ENCODE results near the gene NFE2L3. TPM values are rescaled to one million over a fixed set of nuclear protein-coding genes. Genes with fewer than 3 reads are reported as not detected.

NFE2L3 gene
- total and polyA plus RNA-seq, 2 of the 4 experiments (the other 2 are of a cell fraction): 28.0 to 43.2 TPM

DNA sequence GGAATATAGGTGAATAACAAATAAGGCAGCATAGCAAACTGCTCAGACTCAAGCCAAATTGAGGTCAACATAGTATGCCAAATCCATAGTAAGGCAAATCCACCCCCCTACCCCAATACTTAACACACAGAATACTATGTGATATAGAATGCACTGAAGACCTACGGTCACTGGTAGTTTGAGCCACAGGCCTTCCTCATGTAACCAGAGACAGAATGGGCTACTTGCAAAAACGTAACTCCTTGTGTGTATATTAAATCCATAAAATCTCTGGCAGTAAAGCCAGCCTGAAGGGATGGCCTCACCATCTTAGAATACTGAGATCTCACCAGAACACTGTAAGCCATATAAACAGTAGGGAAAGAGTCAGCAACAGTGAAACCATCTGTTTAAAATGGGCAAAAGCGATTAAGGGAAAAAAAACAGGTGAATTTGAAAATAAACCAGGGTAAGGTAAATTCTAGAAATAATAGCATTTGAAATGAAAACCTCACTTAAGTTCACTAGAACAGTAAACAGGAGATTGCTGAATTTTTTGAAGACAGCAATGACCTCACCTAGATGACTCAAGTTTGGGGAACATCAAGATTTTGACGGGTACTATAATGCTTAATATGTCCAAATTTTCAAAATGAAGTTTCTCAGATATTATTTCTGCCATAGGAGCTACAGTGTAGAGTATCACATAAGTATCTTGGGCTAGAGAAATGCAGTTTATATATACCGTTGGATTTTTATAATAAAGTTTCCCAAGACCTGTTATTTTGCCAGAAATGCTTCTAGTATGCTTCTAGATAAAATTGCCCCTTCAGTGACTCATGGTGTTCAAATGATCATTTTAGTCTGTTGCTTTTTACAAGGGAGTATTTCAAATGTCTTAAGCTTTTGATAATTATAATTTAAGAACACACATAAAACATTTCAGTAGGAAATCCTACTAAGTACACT, 34.6 kb downstream of the NFE2L3 start:
- no peak overlapping the region for H2BK15ac ChIP-seq (ENCODE audit: low read depth, low read length)
- no peak overlapping the region for H4K5ac ChIP-seq (ENCODE audit: low read depth, low read length)
- no peak overlapping the region for H3K14ac ChIP-seq (replicated peaks; ENCODE audit: low read depth, low read length)
- H3K9me1 ChIP-seq (ENCODE audit: insufficient read depth, low read length): no peaks in the 10 kb centered on the region; the same call in 1 of the 2 replicates
- peaks cover 22% of the 10 kb centered on the region for H3K36me3 ChIP-seq (ENCODE audit: control insufficient read depth, insufficient read depth, low read length)
- no peak overlapping the region for H3K27ac ChIP-seq (ENCODE audit: insufficient read depth, low read length)
- WGBS, 2 experiments (ENCODE audit: extremely low coverage in 2 of 2, insufficient read length in 1 of 2): no CpG with 5 or more reads among the region's 5 CpGs
- H2BK20ac ChIP-seq (ENCODE audit: low read depth, low read length): no peak overlapping the region
- intact Hi-C loops (cut with micrococcal nuclease): no loop called here
- in situ Hi-C loops (cut with MboI; ENCODE audit: low sequenced_read_pairs): no loop called here
- H2BK5ac ChIP-seq (ENCODE audit: low read depth, low read length, poor library complexity, severe bottlenecking): no peak overlapping the region
- H2AFZ ChIP-seq (replicated peaks; ENCODE audit: low read length, poor library complexity): no peak overlapping the region
- ChIA-PET POLR2A (ENCODE audit: unreplicated experiment) (interaction anchor here (1.0 kb wide), 1 partner anchor 11 kb away, joined by 3 read pairs; no protein-coding TSS in a partner anchor), CTCF (interaction anchor here (1.0 kb wide), 1 partner anchor 96 kb away, joined by 3 read pairs; no protein-coding TSS in a partner anchor)
- no peak overlapping the region for H3K9ac ChIP-seq (ENCODE audit: low read depth, low read length)
- no peak overlapping the region for H4K8ac ChIP-seq (ENCODE audit: low read depth in 2 of 2, low read length in 2 of 2)
- no peak overlapping the region for H3K56ac ChIP-seq (ENCODE audit: extremely low read depth, insufficient read depth, low read length)
- H3K18ac ChIP-seq (ENCODE audit: low read depth, low read length): no peak overlapping the region
- H2AK9ac ChIP-seq (replicated peaks; ENCODE audit: low read depth, low read length, poor library complexity): no peak overlapping the region
- no peak overlapping the region for H3K23ac ChIP-seq (ENCODE audit: low read depth, low read length)
- no peaks in the 10 kb centered on the region; the same call in 1 of the 2 replicates for H3K4me1 ChIP-seq (ENCODE audit: control insufficient read depth, insufficient read depth, low read length)
- no peaks in the 10 kb centered on the region for H3K9me3 ChIP-seq (ENCODE audit: control insufficient read depth, insufficient read depth, low read length)
- H4K91ac ChIP-seq (ENCODE audit: insufficient read depth, low read depth, low read length): no peak overlapping the region
- peaks cover 21 to 38% of the 10 kb centered on the region in 2 experiments for H3K79me1 ChIP-seq (ENCODE audit: low read depth in 1 of 2, low read length in 2 of 2)
- ATAC-seq (ENCODE audit: low read depth) (no peak), DNase-seq (no peak)
- TF ChIP-seq BHLHE40 (IDR thresholded peaks at IDR 0.05; ENCODE audit: low read depth, low read length) (no peak), MXI1 (IDR thresholded peaks at IDR 0.05; ENCODE audit: borderline replicate concordance, low read depth, low read length) (no peak)
- H2AK5ac ChIP-seq (ENCODE audit: low read depth, low read length): no peak overlapping the region
- BruUV-seq (replicated peaks): no TSS peak
- dilution Hi-C loops (cut with HindIII; ENCODE audit: low sequenced_read_pairs, unreplicated experiment): no loop called here
- H2BK120ac ChIP-seq (ENCODE audit: low read depth, low read length): no peak overlapping the region
- H3K27me3 ChIP-seq (ENCODE audit: control insufficient read depth, insufficient read depth, low read length): no peaks in the 10 kb centered on the region
- no peak overlapping the region for H3K4ac ChIP-seq (ENCODE audit: low read depth, low read length)
- peaks cover 59% of the 10 kb centered on the region for H4K20me1 ChIP-seq (ENCODE audit: insufficient read depth, low read length)
- H3K4me2 ChIP-seq (ENCODE audit: low read depth, low read length): no peak overlapping the region
- H3K4me3 ChIP-seq (ENCODE audit: insufficient read depth, low read depth, low read length): no peak overlapping the region
